ENCODE results near the gene CRHR1.
A peak's percentile ranks its signal among the peaks of the same experiment; 100 is the strongest.

CRHR1 gene

GRCh38 chr17:45739786-45740185 lies 44.3 kb upstream of the CRHR1 start (continued):
- TF ChIP-seq ZNF280D (tag by site-specific recombination; IDR thresholded peaks at IDR 0.05): no peak
- TF ChIP-seq ZNF174 (tag by site-specific recombination; IDR thresholded peaks at IDR 0.05): no peak
- no peak for TF ChIP-seq ZNF830 (tag by site-specific recombination; IDR thresholded peaks at IDR 0.05; ENCODE audit: low read depth)
- no peak for TF ChIP-seq ZNF560 (tag by site-specific recombination; IDR thresholded peaks at IDR 0.05; ENCODE audit: borderline replicate concordance)
- peak; percentile 12; the same call in 1 of the 2 replicates for TF ChIP-seq WT1 (tag by site-specific recombination; IDR thresholded peaks at IDR 0.05)
- no peak for TF ChIP-seq ZNF768 (tag by site-specific recombination; IDR thresholded peaks at IDR 0.05)
- TF ChIP-seq GLIS1 (tag by site-specific recombination; IDR thresholded peaks at IDR 0.05): peak; percentile 62; the same call in 1 of the 2 replicates
- no peak for TF ChIP-seq ZNF214 (tag by site-specific recombination; IDR thresholded peaks at IDR 0.05; ENCODE audit: borderline replicate concordance)
- no peak for TF ChIP-seq ZBTB44 (tag by site-specific recombination; IDR thresholded peaks at IDR 0.05)

- TF ChIP-seq SP2 (tag by site-specific recombination; IDR thresholded peaks at IDR 0.05) (peak; percentile 86), ZBTB17 (tag by site-specific recombination; IDR thresholded peaks at IDR 0.05) (peak; percentile 44; the same call in 1 of the 2 replicates), SP3 (tag by site-specific recombination; IDR thresholded peaks at IDR 0.05) (peak; percentile 49), ZNF692 (tag by site-specific recombination; IDR thresholded peaks at IDR 0.05) (no peak)
These were observed 43.4 kb upstream of the CRHR1 start for GRCh38 chr17:45740553-45741330.

GRCh38 chr17:45742251-45742650 lies 41.9 kb upstream of the CRHR1 start:
- no peaks in the 10 kb centered on the region; the same call in 1 of the 2 replicates for H3K4me1 ChIP-seq (ENCODE audit: control insufficient read depth, insufficient read depth, low read length)
- TF ChIP-seq ZNF529 (tag by site-specific recombination; IDR thresholded peaks at IDR 0.05; ENCODE audit: insufficient replicate concordance) (no peak), ZNF24 (tag by site-specific recombination; IDR thresholded peaks at IDR 0.05) (no peak), HOXD13 (CRISPR knock-in tag; IDR thresholded peaks at IDR 0.05; ENCODE audit: borderline replicate concordance) (no peak), ZNF416 (tag by site-specific recombination; IDR thresholded peaks at IDR 0.05) (no peak), ZFP69B (tag by site-specific recombination; IDR thresholded peaks at IDR 0.05) (no peak), ZNF560 (tag by site-specific recombination; IDR thresholded peaks at IDR 0.05; ENCODE audit: borderline replicate concordance) (no peak), ZNF341 (tag by site-specific recombination; IDR thresholded peaks at IDR 0.05; ENCODE audit: low read depth) (no peak), ELK4 (IDR thresholded peaks at IDR 0.05; ENCODE audit: borderline replicate concordance, low read depth, low read length) (no peak)
- CTCF ChIA-PET: interaction anchor here (1.4 kb wide), 1 partner anchor 41 kb away, joined by 5 read pairs; no protein-coding TSS in a partner anchor

More at GRCh38 chr17:45740553-45741330, 43.4 kb upstream of the CRHR1 start:
- no peaks in the 10 kb centered on the region; the same call in 1 of the 2 replicates for H3K4me1 ChIP-seq (ENCODE audit: control insufficient read depth, insufficient read depth, low read length)
- no peaks in the 10 kb centered on the region for H3K36me3 ChIP-seq (ENCODE audit: control insufficient read depth in 2 of 2, insufficient read depth in 1 of 2, low read length in 2 of 2)
- POLR2A ChIA-PET: no interaction called here
- CTCF ChIA-PET: no interaction called here
- H3K4me3 ChIP-seq (ENCODE audit: low read depth, low read length): no peak overlapping the region
- H3K9me3 ChIP-seq (ENCODE audit: control insufficient read depth, insufficient read depth, low read depth, low read length): no peaks in the 10 kb centered on the region
- H3K27ac ChIP-seq (ENCODE audit: extremely low read depth, low read depth, low read length): no peak overlapping the region

More at GRCh38 chr17:45742251-45742650, 41.9 kb upstream of the CRHR1 start:
- no peaks in the 10 kb centered on the region for H3K9me3 ChIP-seq (ENCODE audit: control insufficient read depth, insufficient read depth, low read depth, low read length)
- POLR2A ChIA-PET: interaction anchor here (0.8 kb wide), 1 partner anchor 9 kb away, joined by 3 read pairs; no protein-coding TSS in a partner anchor
- H3K36me3 ChIP-seq (ENCODE audit: control insufficient read depth in 2 of 2, insufficient read depth in 1 of 2, low read length in 2 of 2): no peaks in the 10 kb centered on the region
- no peak overlapping the region for H3K4me3 ChIP-seq (ENCODE audit: low read depth, low read length)
- no peak overlapping the region for H3K27ac ChIP-seq (ENCODE audit: extremely low read depth, low read depth, low read length)
